ENCODE measurements around the gene OPRM1.

OPRM1 gene

GRCh38 chr6:154106251-154106650, 67.2 kb downstream of the OPRM1 start:
- no peak for TF ChIP-seq GATA3 (IDR thresholded peaks at IDR 0.05; ENCODE audit: low read depth, low read length)
- no peak for TF ChIP-seq GATA2 (IDR thresholded peaks at IDR 0.05; ENCODE audit: low read depth, low read length)

DNA sequence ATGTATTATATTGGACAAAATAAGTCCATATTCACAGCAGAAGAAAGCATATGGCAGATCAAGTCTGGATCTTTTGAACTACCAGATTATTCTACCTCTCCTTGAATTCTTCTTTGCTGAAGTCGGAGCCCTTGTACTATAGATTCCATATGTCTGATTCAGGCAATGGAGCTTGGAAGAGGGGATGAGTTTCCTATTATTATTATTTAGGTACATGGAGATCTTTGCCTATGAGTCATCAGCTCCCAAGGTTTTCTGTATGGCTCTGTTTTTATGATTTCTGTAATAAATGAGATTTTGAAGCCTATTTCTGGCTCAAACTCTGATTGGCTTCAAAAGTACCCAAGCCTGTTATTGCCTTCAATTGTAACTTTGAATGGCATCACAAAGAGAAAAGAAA, 72.0 kb downstream of the OPRM1 start:
- TF ChIP-seq GATA2 (IDR thresholded peaks at IDR 0.05; ENCODE audit: low read depth, low read length) (no peak), GATA3 (IDR thresholded peaks at IDR 0.05; ENCODE audit: low read depth, low read length) (no peak)

DNA sequence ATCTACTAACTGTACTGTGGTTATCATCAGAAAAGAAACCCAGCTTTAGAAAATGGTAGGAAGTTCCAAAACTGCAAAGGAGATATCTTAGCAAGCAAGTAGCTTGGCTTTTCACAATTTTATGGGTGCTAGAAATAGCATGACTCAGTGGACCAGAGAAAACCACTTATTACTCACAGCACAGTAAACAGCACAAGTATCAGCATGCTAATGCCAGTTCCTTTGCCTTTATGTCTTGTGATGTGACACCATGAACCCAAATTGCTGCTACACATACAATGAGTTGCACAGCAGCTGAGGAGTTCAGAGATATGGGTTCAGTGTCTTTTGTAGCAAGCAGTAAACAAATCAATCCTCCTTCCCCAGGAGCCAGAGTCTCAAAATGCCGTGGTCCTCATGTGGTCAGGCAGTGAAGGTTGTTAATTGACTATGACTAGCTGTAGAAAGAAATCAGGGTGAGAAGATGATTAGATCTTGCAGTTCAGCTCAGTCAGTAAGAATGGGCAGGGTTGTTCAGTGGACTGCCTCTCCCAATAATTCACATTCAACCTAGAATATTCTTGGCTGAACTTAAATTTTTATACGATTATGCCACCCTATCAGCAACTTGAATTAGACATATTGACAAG, 73.3 kb downstream of the OPRM1 start:
- no peak for TF ChIP-seq GATA2 (IDR thresholded peaks at IDR 0.05; ENCODE audit: low read depth, low read length)
- TF ChIP-seq GATA3 (IDR thresholded peaks at IDR 0.05; ENCODE audit: low read depth, low read length): no peak

DNA sequence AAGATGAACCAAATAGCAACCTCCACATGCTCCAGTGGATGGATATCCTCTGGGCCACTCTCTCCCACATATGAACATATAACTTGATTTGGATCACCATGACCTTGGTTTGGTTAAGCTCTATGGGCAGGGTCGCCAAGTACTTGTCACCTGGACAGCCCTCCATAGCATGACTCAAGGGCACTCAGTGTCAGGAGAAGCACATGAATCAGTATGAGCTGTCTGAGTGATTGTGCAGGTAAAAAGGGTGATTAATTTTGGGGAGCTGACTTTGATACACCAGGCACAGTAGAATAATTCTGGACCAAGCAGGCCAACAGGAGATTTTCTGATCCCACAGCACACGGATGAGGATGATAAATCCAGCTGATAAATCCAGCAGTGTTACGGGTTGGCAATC, 74.4 kb downstream of the OPRM1 start:
- TF ChIP-seq GATA2 (IDR thresholded peaks at IDR 0.05; ENCODE audit: low read depth, low read length) (no peak), GATA3 (IDR thresholded peaks at IDR 0.05; ENCODE audit: low read depth, low read length) (no peak)

DNA sequence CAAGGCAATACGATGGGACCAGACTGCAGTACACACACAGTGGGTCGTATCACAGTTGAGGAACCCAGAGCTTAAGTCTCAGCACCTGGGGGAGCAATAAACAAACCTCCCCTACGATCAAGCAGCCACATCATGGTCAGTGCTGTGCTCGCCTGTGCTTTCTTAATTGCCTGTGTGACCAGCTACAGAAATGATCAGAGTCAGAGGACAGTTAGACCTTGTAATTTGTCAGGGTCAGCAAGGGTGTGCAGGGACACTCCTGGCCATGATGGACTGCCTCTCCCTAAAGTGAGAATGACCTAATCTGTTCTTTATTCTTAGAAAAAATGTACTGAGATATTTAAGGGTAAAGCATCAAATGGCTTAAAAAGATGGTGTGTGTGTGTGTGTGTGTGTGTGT, 78.4 kb downstream of the OPRM1 start:
- TF ChIP-seq GATA2 (IDR thresholded peaks at IDR 0.05; ENCODE audit: low read depth, low read length) (no peak), GATA3 (IDR thresholded peaks at IDR 0.05; ENCODE audit: low read depth, low read length) (no peak)

DNA sequence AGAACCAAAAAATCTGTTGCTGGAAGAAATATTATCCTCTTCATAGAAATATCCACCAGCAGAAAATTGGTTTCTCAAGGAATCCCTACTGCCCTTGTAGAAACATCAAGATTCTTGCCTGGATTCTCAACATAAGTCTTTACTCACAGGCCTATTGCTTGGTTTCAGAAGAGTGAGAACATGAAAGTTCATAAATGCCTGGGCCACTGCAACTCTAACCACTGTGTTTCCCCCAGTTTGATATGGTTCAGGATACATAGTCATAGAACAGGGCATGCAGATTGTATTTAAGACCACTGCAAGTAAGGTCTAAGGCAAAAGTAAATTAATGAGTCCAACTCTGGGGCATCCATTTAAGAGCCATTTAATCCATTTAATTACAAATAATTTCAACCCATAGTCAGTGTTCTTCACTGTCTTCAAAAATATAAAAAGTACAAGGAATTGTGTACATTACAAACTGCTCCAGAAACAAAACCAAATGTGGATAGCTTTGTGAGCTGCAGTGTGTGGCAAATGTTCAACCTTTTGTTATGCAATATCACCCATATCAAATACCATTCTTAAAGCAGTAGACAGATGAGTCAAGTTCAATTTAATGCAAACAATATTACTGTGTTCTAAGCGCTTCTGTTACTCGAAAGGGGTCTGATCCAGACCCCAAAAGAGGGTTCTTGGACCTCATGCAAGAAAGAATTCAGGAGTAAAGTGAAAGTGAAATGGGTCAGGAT, 83.3 kb downstream of the OPRM1 start:
- TF ChIP-seq GATA2 (IDR thresholded peaks at IDR 0.05; ENCODE audit: low read depth, low read length) (no peak), GATA3 (IDR thresholded peaks at IDR 0.05; ENCODE audit: low read depth, low read length) (no peak)

DNA sequence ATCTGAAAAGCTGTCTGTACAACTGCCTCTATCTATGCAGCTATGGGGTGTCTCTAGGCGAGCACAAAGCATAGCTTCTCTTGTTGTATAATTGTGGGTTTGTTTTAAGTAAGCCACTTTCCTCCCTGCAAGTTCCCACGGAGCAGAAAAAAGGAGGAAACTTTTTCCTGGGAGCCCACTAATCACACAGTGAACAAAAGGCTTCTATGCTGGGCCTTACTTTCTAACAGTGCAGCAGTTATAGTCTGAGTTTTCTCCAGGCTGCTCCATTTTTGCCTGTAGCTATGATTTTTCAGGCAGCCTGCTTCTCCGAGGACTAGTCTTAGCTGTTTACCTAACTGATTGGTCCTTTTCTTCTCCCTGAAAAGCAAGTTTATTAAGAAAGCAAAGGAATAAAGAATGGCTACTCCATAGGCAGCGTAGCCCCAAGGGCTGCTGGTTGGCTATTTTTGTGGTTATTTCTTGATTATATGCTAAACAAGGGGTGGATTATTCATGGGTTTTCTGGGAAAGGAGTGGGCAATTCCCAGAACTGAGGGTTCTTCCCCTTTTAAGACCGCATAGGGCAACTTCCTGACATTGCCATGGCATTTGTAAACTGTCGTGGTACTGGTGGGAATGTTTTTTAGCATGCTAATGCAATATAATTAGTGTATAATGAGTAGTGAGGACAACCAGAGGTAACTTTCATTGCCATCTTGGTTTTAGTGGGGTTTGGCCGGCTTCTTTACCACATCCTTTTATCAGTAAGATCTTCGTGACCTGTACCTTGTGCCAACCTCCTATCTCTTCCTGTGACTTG, 84.3 kb downstream of the OPRM1 start:
- TF ChIP-seq GATA3 (IDR thresholded peaks at IDR 0.05; ENCODE audit: low read depth, low read length) (no peak), GATA2 (IDR thresholded peaks at IDR 0.05; ENCODE audit: low read depth, low read length) (no peak)

DNA sequence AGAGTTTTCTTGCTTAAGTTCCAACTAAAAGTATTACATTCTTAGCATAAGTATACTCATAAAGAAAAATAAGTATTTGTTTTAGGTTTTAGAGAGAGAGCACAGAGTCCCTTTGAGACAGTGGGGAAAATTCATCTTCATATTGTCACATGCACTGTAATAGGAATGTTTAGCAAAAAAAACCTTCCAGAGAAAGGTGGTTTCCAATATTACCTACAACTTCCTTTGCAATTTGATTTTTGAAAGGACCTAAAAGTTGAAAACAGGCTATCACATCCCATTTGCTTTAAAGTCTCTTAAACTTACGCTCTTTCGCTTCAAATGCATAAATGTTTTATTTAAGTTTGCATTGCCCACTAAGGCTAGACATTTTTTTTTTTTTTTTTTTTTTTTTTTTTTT, 86.4 kb downstream of the OPRM1 start:
- TF ChIP-seq GATA3 (IDR thresholded peaks at IDR 0.05; ENCODE audit: low read depth, low read length): no peak
- no peak for TF ChIP-seq GATA2 (IDR thresholded peaks at IDR 0.05; ENCODE audit: low read depth, low read length)

GRCh38 chr6:154127657-154128056, 88.6 kb downstream of the OPRM1 start:
- TF ChIP-seq GATA2 (IDR thresholded peaks at IDR 0.05; ENCODE audit: low read depth, low read length) (no peak), GATA3 (IDR thresholded peaks at IDR 0.05; ENCODE audit: low read depth, low read length) (no peak)

DNA sequence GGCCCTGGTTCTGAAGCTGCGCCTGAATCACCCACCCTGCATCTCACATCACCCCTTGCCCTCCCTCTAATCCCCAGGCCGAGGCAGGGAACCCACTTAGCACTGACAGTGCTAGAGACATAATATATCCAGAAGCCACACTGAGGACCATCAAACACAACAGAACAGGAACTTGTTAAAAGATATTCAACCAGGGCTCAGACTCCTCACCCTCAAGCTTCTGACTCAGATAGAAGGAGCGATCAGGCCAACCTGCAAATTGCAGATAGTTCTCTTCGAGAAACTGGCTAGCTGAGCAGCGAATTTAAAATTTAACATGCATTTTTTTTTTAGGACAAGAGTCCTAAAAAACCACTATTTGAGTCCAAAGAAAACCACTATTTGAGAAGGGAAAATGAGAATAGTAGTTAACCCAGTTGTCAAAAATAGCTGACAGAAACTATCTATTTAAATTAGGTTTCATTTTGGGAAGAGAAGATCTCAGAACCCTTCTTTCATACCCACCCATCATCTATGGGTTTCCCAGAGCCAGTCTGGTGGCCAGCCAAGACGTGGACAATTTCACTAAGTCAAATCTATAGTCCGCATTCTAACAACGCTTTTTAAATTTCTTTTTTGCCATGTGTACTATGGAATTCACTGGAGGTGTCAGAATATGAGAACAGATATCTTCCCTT, 95.6 kb downstream of the OPRM1 start:
- no peak for TF ChIP-seq GATA3 (IDR thresholded peaks at IDR 0.05; ENCODE audit: low read depth, low read length)
- TF ChIP-seq GATA2 (IDR thresholded peaks at IDR 0.05; ENCODE audit: low read depth, low read length): no peak

- TF ChIP-seq GATA3 (IDR thresholded peaks at IDR 0.05; ENCODE audit: low read depth, low read length) (no peak), GATA2 (IDR thresholded peaks at IDR 0.05; ENCODE audit: low read depth, low read length) (no peak)
These were observed 99.8 kb downstream of the OPRM1 start for GRCh38 chr6:154138793-154139192.

- TF ChIP-seq GATA2 (IDR thresholded peaks at IDR 0.05; ENCODE audit: low read depth, low read length) (no peak), GATA3 (IDR thresholded peaks at IDR 0.05; ENCODE audit: low read depth, low read length) (no peak)
These were observed 100.9 kb downstream of the OPRM1 start for GRCh38 chr6:154139892-154140291.

GRCh38 chr6:154140743-154141142, 101.7 kb downstream of the OPRM1 start:
- no peak for TF ChIP-seq GATA3 (IDR thresholded peaks at IDR 0.05; ENCODE audit: low read depth, low read length)
- no peak for TF ChIP-seq GATA2 (IDR thresholded peaks at IDR 0.05; ENCODE audit: low read depth, low read length)

GRCh38 chr6:154143753-154144152, 104.7 kb downstream of the OPRM1 start:
- no peak for TF ChIP-seq GATA2 (IDR thresholded peaks at IDR 0.05; ENCODE audit: low read depth, low read length)
- no peak for TF ChIP-seq GATA3 (IDR thresholded peaks at IDR 0.05; ENCODE audit: low read depth, low read length)

Data from SH-SY5Y (cell line).